Memory B cell (primary cell): ENCODE data around the gene TBC1D23.

Experiments used
- ATAC-seq: fragments of 150-1000 bp; cut with Tn5 transposase; 2 replicates; pipeline ENCODE4 v1.10.0; 2021; ENCODE audit warnings: low read depth, mild to moderate bottlenecking, moderate library complexity
- DNase-seq, 2 donors: peaks; one replicate each; pipeline ENCODE4 v3.0.0; 2022; ENCODE audit warnings: low spot score in 2 of 2
- H3K27ac Mint-ChIP-seq: one replicate; pipeline ENCODE4 v1.8.0; 2022; ENCODE audit warnings: mild to moderate bottlenecking, moderate library complexity, mixed read lengths
- H3K27me3 Mint-ChIP-seq: one replicate; pipeline ENCODE4 v1.8.0; 2022; ENCODE audit warnings: mixed read lengths
- H3K36me3 Mint-ChIP-seq: one replicate; pipeline ENCODE4 v1.8.0; 2022; ENCODE audit warnings: mild to moderate bottlenecking, mixed read lengths
- H3K4me1 Mint-ChIP-seq: one replicate; pipeline ENCODE4 v1.8.0; 2022; ENCODE audit warnings: mixed read lengths
- H3K4me3 Mint-ChIP-seq: one replicate; pipeline ENCODE4 v1.8.0; 2022; ENCODE audit warnings: mild to moderate bottlenecking, moderate library complexity, mixed read lengths
- H3K9me3 Mint-ChIP-seq: one replicate; pipeline ENCODE4 v1.8.0; 2022; ENCODE audit warnings: mixed read lengths

TBC1D23 gene

DNA sequence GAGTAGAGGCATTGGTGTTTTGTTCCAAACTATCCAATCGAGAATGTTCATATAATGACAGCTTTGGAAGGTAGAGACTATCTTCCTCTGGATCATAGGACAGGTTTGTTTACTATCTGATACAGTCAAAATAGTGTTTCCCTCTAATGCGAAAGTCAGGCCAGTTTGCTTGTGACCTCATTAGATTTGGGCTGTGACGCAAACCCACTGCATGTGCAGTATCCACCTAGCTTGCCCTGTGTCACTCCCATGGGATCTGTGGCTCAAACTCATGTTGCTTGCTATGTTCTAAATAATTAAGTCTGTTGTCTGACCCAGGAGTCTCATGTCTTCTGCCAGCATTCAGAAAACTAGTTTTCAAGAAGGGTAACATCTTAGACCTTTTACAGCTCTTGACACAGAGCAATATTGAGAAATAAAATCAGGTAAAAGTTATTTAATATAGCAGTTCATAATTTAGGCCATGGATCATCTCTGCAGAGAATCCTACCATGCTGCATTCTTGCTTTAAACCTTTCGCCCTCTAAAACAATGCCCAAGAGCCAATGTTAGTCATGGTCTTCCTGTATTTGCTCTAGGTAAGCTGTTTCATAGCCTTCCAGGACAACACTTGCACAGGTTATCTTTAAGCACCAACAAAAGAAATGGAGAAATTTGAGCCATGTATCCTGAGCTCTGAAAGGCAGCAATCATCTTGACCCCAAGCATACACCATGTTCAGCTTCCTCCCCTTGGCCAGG is 100.1 kb downstream of the TBC1D23 start:
- Mint-ChIP-seq H3K4me3 (no peak overlapping the region), H3K9me3 (peaks cover 2% of the 10 kb centered on the region), H3K27ac (no peak overlapping the region), H3K27me3 (no peaks in the 10 kb centered on the region), H3K36me3 (peaks cover 34% of the 10 kb centered on the region), H3K4me1 (no peaks in the 10 kb centered on the region)
- DNase-seq (no peak), ATAC-seq (no peak)

DNA sequence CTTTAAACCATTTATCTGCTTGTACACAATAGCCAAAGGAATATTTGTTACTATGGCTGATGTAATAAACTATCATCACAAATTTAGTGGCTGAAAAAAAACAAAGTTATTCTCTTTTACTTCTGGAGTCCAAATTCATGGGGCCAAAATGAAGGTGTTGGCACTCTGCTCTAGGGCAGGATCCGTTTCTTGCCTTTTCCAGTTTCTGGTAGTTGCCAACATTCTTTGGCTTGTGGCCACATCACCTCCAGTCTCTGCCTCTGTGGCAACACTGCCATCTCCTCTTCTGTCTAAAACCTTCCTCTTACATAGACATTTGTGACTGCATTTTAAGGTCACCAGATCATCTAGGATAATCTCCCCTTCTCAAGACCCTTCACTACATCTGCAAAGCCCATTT is 101.1 kb downstream of the TBC1D23 start:
- ATAC-seq (no peak), DNase-seq (no peak)
- Mint-ChIP-seq H3K27me3 (no peaks in the 10 kb centered on the region), H3K4me1 (no peaks in the 10 kb centered on the region), H3K36me3 (peaks cover 32% of the 10 kb centered on the region), H3K4me3 (no peak overlapping the region), H3K9me3 (peaks cover 2% of the 10 kb centered on the region), H3K27ac (no peak overlapping the region)

- H3K27me3 Mint-ChIP-seq, result no peaks in the 10 kb centered on the region
- H3K4me3 Mint-ChIP-seq, result no peak overlapping the region
- no peaks in the 10 kb centered on the region for H3K4me1 Mint-ChIP-seq
- DNase-seq (no peak), ATAC-seq (no peak)
- no peak overlapping the region for H3K27ac Mint-ChIP-seq
- H3K9me3 Mint-ChIP-seq, result peaks cover 2% of the 10 kb centered on the region
- H3K36me3 Mint-ChIP-seq, result peaks cover 33% of the 10 kb centered on the region
Measured at GRCh38 chr3:100364421-100364820, 103.6 kb downstream of the TBC1D23 start.

DNA sequence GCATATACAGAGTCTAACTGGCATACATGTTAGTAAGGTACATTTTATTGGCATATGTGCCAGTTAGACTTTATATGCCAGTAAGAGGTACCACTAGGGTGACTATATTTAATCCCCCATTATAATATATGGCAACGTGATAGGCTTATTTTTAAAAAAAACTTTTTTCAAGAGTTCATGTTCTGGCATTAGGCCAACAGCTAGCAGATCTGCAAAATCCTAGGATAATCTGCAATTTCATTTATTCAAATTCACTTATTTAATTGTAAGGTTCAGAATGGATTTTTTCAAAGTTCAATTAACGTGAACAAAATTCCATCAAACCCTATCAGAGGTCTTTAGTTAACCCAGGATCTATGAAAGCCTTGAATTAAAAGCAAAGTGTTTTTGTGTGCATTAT is 105.6 kb downstream of the TBC1D23 start:
- no peaks in the 10 kb centered on the region for H3K27me3 Mint-ChIP-seq
- no peak for ATAC-seq
- DNase-seq, result no peak
- peaks cover 2% of the 10 kb centered on the region for H3K9me3 Mint-ChIP-seq
- H3K36me3 Mint-ChIP-seq, result peaks cover 34% of the 10 kb centered on the region
- no peaks in the 10 kb centered on the region for H3K4me1 Mint-ChIP-seq
- H3K4me3 Mint-ChIP-seq, result no peak overlapping the region
- no peak overlapping the region for H3K27ac Mint-ChIP-seq

DNA sequence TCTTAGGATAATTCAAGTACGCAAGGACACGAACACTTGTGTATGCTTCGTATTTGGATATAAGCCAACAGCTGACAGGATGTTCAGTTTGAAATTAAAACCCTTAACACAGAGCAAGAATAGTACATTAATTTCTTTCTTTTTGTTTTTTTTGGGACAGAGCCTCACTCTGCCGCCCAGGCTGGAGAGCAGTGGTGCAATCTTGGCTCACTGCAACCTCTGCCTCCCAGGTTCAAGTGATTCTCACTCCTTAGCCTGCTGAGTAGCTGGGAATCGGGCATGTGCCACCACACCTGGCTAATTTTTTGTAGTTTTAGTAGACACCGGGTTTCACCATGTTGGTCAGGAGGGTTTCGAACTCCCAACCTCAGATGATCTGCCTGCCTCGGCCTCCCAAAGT is 107.6 kb downstream of the TBC1D23 start:
- Mint-ChIP-seq H3K4me1 (no peaks in the 10 kb centered on the region), H3K4me3 (no peak overlapping the region), H3K27ac (no peak overlapping the region), H3K27me3 (no peaks in the 10 kb centered on the region), H3K36me3 (peaks cover 22% of the 10 kb centered on the region), H3K9me3 (no peaks in the 10 kb centered on the region)
- ATAC-seq (no peak), DNase-seq (no peak)

- DNase-seq (no peak), ATAC-seq (no peak)
- Mint-ChIP-seq H3K36me3 (peaks cover 7% of the 10 kb centered on the region), H3K4me1 (no peaks in the 10 kb centered on the region), H3K4me3 (no peak overlapping the region), H3K9me3 (no peaks in the 10 kb centered on the region), H3K27ac (peak overlapping the region; percentile 41), H3K27me3 (no peaks in the 10 kb centered on the region)
Measured at GRCh38 chr3:100370756-100371155, 110.0 kb downstream of the TBC1D23 start.

GRCh38 chr3:100374521-100374920 is 113.7 kb downstream of the TBC1D23 start:
- H3K9me3 Mint-ChIP-seq, result no peaks in the 10 kb centered on the region
- DNase-seq (no peak), ATAC-seq (no peak)
- H3K36me3 Mint-ChIP-seq, result peaks cover 10% of the 10 kb centered on the region
- no peak overlapping the region for H3K4me3 Mint-ChIP-seq
- H3K4me1 Mint-ChIP-seq, result no peaks in the 10 kb centered on the region
- H3K27ac Mint-ChIP-seq, result no peak overlapping the region
- H3K27me3 Mint-ChIP-seq, result no peaks in the 10 kb centered on the region
